Esophagus squamous epithelium (tissue), 5 donors: ENCODE data around the gene ALOX15B. TPM values are rescaled to one million over a fixed set of nuclear protein-coding genes. Genes with fewer than 3 reads are reported as not detected.

ENCODE experiments used
- DNase-seq: peaks from one replicate; lab custom pipeline; 2025; lab: John Stamatoyannopoulos, UW
- H3K27ac ChIP-seq, 4 donors: fragments of 200-600 bp; sonication (generic); one replicate each; pipeline ENCODE4 v1.5.1; 2016 to 2019; ENCODE audit warnings: mild to moderate bottlenecking in 1 of 4
- H3K27me3 ChIP-seq, 4 donors: fragments of 200-600 bp; sonication (generic); 1 replicate in 3 of 4; 2 replicates in 1 of 4; pipeline versions ENCODE4 v1.5.1 to v1.6.0; 2017 to 2021; ENCODE audit warnings: antibody characterized with exemption in 1 of 4
- H3K36me3 ChIP-seq, 3 donors: fragments of 200-600 bp; sonication (generic); one replicate each; pipeline ENCODE4 v1.5.1; 2016 to 2019
- H3K4me1 ChIP-seq, 3 donors: fragments of 200-600 bp; sonication (generic); one replicate each; pipeline ENCODE4 v1.5.1; 2017 to 2019
- H3K4me3 ChIP-seq, 4 donors: fragments of 200-600 bp; sonication (generic); 1 replicate in 3 of 4; 2 replicates in 1 of 4; pipeline ENCODE4 v1.5.1; 2016 to 2019; ENCODE audit warnings: mild to moderate bottlenecking in 2 of 4, moderate library complexity in 1 of 4
- H3K9me3 ChIP-seq, 3 donors: fragments of 200-600 bp; sonication (generic); one replicate each; pipeline ENCODE4 v1.5.1; 2016 to 2019
- CTCF ChIP-seq, 6 experiments: fragments of 450-650 bp in 4 of 6; fragments of 200-600 bp in 2 of 6; sonication (generic) in 2 of 6; IDR thresholded peaks; one replicate each; pipeline ENCODE4 v1.5.1; 2016 to 2019; ENCODE audit warnings: antibody characterized with exemption in 6 of 6, mild to moderate bottlenecking in 4 of 6, moderate library complexity in 4 of 6
- POLR2A ChIP-seq, 4 donors: fragments of 450-650 bp; IDR thresholded peaks; one replicate each; pipeline ENCODE4 v1.6.1; 2017; ENCODE audit warnings: antibody characterized with exemption in 4 of 4, mild to moderate bottlenecking in 4 of 4, moderate library complexity in 3 of 4
- WGBS, 2 donors: methylation state at CpG; one replicate each; pipeline ENCODE4 v1.1.5; 2018; 5-methylcytosine and 5-hydroxymethylcytosine counted together
- intact Hi-C: fragments of 100-400 bp; cut with DNase I; formaldehyde crosslinking; loops from one replicate; pipeline ENCODE4 v1.15.0; 2022
- total RNA-seq, 4 donors: library from RNA; depleted of rRNA; stranded (reverse); fragments of >200 nt; gene quantifications; one replicate each; pipeline ENCODE4 v1.1.0, GENCODE V29; 2016
- donor health status: DM: yes; HTN: yes; CAD: no.

Gene ALOX15B
- total RNA-seq, 4 donors from 2014 or later, result 24.0 to 104 (median 50.5) TPM

- intact Hi-C loops, result loop anchor here (5.0 to 10.0 kb wide), 2 partner anchors 51 to 132 kb away; no protein-coding TSS in a partner anchor
- Histone ChIP-seq H3K9me3 (no peaks in the 10 kb centered on the region), H3K4me3 (no peak overlapping the region), H3K27me3 (peaks cover 0 to 25% (median 0%) of the 10 kb centered on the region in 4 donors), H3K4me1 (peaks cover 0 to 22% (median 5%) of the 10 kb centered on the region in 3 donors), H3K27ac (no peak overlapping the region), H3K36me3 (no peaks in the 10 kb centered on the region)
- TF ChIP-seq POLR2A (IDR thresholded peaks at IDR 0.05) (no peak), CTCF (IDR thresholded peaks at IDR 0.05) (no peak)
- 85 to 87% methylated on average over 27 of the region's 27 CpGs for WGBS, 2 donors
- DNase-seq, result no peak
Observed at GRCh38 chr17:7993972-7994589, 44.8 kb upstream of the ALOX15B start.

DNA sequence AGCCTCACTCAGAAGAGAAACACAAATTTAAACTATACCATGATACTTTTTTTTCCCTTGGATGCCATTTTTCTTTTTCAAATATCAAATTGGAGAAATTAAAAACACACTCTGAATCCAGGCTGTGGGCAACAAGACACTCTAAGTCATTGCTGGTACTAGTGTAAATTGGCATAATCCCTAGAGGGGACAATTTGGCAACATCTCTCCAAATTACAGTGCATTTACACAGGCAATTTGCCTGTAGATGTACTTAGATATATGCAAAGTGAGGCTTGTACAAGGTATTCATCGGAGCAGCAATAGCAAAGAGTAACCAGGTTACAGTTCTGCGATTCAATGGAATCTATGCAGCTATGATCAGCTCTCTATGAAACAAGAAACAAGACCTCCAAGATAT lies 43.1 kb upstream of the ALOX15B start:
- intact Hi-C loops, result loop anchor here (10.0 kb wide), 1 partner anchor 49 kb away; no protein-coding TSS in a partner anchor
- no peaks in the 10 kb centered on the region for H3K9me3 ChIP-seq
- WGBS, 2 donors, result 93 to 97% methylated on average over 2 of the region's 2 CpGs
- H3K4me3 ChIP-seq, result no peak overlapping the region
- no peak for TF ChIP-seq CTCF (IDR thresholded peaks at IDR 0.05)
- no peak for TF ChIP-seq POLR2A (IDR thresholded peaks at IDR 0.05)
- peaks cover 0 to 41% (median 0%) of the 10 kb centered on the region in 4 donors for H3K27me3 ChIP-seq
- DNase-seq, result no peak
- H3K36me3 ChIP-seq, result no peaks in the 10 kb centered on the region
- H3K4me1 ChIP-seq, result peaks cover 0 to 6% (median 0%) of the 10 kb centered on the region in 3 donors
- H3K27ac ChIP-seq, result no peak overlapping the region

- DNase-seq, result no peak
- WGBS, 2 donors, result 19 to 31% methylated on average over 5 of the region's 5 CpGs
- H3K27ac ChIP-seq, result no peak overlapping the region
- H3K27me3 ChIP-seq, result peaks cover 0 to 53% (median under 1%) of the 10 kb centered on the region in 4 donors
- no peaks in the 10 kb centered on the region for H3K9me3 ChIP-seq
- H3K4me3 ChIP-seq, result no peak overlapping the region
- H3K36me3 ChIP-seq, result no peaks in the 10 kb centered on the region
- peaks cover 0 to 10% (median 0%) of the 10 kb centered on the region in 3 donors for H3K4me1 ChIP-seq
- intact Hi-C loops, result loop anchor here (10.0 kb wide), 1 partner anchor 48 kb away; no protein-coding TSS in a partner anchor
- no peak for TF ChIP-seq POLR2A (IDR thresholded peaks at IDR 0.05)
- peak in 5 of 6 experiments; percentile 20 to 44 (median 29) for TF ChIP-seq CTCF (IDR thresholded peaks at IDR 0.05)
Observed at GRCh38 chr17:7997186-7997585, 41.7 kb upstream of the ALOX15B start.

DNA sequence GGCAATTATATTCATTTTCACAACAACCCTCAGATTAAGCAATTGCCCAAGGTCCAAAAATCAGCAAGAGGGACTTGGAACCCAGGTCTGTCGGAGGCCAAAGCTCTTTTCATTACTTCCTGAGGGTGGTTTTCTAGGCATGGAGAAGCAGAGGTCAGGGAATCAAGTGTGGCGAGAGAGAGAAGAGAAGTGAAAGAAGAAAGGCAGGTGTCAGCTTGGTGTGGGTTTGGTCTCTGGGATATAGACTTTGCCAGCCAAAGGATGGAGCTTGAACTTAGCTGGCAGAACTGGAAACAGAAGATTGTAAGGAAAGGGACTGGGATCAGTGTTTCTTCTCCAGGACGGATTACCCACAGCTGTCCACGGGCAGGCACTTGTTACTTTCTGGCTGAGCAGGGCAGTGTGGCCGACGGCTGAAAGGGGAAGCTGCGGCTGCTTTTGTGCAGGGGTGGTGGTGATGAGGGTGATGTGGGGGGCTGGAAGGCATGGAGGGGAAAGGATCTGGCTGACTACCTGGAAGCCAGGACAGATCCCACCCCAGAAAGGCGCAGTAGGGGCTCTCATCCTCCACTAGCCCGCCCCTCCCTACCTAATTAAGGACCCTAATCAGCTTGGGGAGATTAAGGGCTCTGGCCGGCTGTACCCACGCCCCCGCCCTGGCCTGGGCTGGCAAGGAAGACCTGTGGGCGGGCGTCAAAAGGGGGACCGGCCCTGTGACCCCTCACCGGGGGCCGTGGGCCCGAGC lies 36.7 kb upstream of the ALOX15B start, which contains the start of gene GUCY2D:
Gene GUCY2D, plus strand, starts transcription at position 640 of the 745 bp plus-strand sequence. CDS start 433 bp downstream, outside the sequence.
- Histone ChIP-seq H3K4me3 (peak within 1 kb of the TSS in 3 of 4 donors; percentile 5 to 60 (median 34)), H3K27me3 (peaks cover 11 to 96% (median 17%) of the 10 kb centered on the region in 4 donors), H3K36me3 (no peaks in the 10 kb centered on the region), H3K4me1 (peaks cover 7 to 22% (median 11%) of the 10 kb centered on the region in 3 donors), H3K27ac (no peak within 1 kb of the TSS), H3K9me3 (no peaks in the 10 kb centered on the region)
- intact Hi-C loops, result no loop called here
- TF ChIP-seq CTCF (IDR thresholded peaks at IDR 0.05), result no peak
- no peak for TF ChIP-seq POLR2A (IDR thresholded peaks at IDR 0.05)
- 35 to 47% methylated on average over 5 to 7 of the region's 18 CpGs for WGBS, 2 donors
- DNase-seq, result no peak
